Activated CD8-positive, alpha-beta memory T cell treated with anti-CD3 and anti-CD28 coated beads for 36 hours (primary cell): ENCODE results near the gene CFL2. TPM values are rescaled to one million over a fixed set of nuclear protein-coding genes. Genes with fewer than 3 reads are reported as not detected.
"Not testable (repeated sequence)": the region's sequence is repeated elsewhere in the genome, so short reads cannot be mapped to it uniquely, and the experiment has no call there.

Experiments
- CTCF ChIA-PET: fragments of 350-600 bp; sonication (Branson Sonifier 250); formaldehyde crosslinking; loops from one replicate; lab custom pipeline; 2021; ENCODE audit warnings: antibody characterized with exemption; lab: Charles Lee
- POLR2A ChIA-PET: fragments of 350-600 bp; sonication (Branson Sonifier 250); formaldehyde crosslinking; loops from one replicate; lab custom pipeline; 2021; ENCODE audit warnings: antibody characterized with exemption; lab: Charles Lee
- total RNA-seq, 2 experiments: library from RNA; stranded (reverse); gene quantifications; one replicate each; pipeline ENCODE4 v1.2.3, GENCODE V29; 2021

The CFL2 gene
- total RNA-seq, result 1 to 10 TPM; 5.8 to 6.6 TPM

DNA sequence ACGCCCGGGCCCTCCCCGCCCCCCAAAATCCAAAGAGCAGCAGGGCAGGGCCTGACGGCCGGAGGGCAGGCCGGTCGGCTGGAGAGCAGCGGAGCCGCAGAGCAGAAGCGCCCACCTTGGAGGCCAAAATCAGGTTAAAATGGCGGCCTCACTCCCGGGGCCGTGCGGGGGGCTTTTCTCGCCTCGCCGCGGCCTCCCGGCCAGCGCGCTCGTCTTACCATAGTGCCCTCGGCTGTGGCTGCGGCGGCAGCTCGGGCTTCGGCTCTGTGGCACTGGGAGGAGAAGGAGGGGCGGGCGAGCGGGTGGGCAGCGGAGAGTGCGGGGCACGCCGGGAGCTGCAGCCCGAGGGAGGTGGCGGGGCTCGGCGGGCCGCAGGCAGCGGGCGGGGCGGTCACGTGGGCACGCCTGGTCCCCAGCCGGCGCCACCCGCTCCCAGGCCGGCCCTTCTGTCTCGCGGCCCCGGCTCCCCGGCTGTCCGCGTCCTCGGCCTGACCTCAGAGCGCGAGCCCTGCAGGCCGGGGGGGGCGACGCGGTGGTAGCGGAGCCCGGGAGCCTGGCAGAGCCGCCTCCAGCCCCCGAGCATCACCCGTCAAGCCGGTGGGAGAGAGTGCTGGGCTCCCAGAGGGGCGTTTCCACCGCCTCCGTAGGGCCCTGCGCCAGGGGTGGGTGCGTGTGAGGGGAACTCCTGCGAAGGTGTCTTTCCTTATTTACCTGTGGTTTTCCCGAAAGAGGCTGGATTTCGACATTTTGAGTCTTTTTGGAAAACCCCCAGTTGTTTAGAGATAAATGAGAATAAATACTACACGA, at the start of gene CFL2:
Gene CFL2, minus strand, starts transcription at position 274 of the 807 bp plus-strand sequence. Its CDS starts 53 bp downstream, at position 221.
- ChIA-PET CTCF (interaction anchor here (0.8 to 1.5 kb wide), 4 partner anchors 9 to 331 kb away, joined by 3 read pairs; partner anchors contain the start of gene FAM177A1), POLR2A (no interaction called here)

DNA sequence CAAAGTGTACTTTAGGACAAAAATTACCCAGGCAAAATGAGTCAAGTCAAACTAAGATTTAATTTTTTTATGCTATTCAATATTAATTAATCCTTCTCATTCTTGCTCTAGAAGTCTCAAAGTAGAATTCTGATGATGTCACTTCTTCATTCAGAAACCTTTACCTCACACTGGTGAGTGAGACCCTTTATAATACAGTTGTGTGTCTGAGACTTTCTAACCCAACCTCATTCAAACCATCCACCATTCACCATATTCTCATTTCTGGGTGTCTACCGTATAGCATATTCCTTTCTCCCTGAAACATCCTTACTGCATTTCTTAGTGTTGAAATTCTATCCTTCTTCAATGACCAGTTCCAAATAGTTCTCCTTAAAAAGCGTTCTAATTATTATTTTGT, 40.8 kb upstream of the CFL2 start:
- CTCF ChIA-PET, result no interaction called here
- POLR2A ChIA-PET, result no interaction called here

- CTCF ChIA-PET, result no interaction called here
- POLR2A ChIA-PET, result no interaction called here
These were observed 40.3 kb upstream of the CFL2 start for GRCh38 chr14:34754687-34755086.

- CTCF ChIA-PET, result interaction anchor here (2.3 kb wide), 1 partner anchor 78 kb away, joined by 6 read pairs; no protein-coding TSS in a partner anchor
- POLR2A ChIA-PET, result no interaction called here
These were observed 36.3 kb upstream of the CFL2 start for GRCh38 chr14:34750670-34751069.

DNA sequence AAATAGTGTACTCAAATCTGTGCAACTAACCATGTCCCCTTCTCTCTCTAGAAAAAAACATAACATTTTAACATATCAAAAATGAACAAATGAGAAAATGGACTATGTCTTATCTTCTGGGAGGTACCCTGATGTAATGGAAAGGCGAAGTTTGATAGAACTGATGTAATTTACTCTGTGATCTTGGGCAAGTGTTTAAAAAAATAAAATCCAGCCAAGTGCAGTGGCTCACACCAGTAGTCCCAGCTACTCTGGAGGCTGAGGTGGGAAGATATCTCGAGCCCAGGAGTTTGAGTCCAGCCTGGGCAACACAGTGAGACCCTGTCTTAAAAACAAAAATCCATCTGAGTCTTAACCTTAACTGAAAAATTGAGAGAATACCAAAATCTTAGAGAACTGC, 35.8 kb upstream of the CFL2 start:
- ChIA-PET POLR2A (no interaction called here), CTCF (interaction anchor here (2.3 kb wide), 1 partner anchor 78 kb away, joined by 6 read pairs; no protein-coding TSS in a partner anchor)

DNA sequence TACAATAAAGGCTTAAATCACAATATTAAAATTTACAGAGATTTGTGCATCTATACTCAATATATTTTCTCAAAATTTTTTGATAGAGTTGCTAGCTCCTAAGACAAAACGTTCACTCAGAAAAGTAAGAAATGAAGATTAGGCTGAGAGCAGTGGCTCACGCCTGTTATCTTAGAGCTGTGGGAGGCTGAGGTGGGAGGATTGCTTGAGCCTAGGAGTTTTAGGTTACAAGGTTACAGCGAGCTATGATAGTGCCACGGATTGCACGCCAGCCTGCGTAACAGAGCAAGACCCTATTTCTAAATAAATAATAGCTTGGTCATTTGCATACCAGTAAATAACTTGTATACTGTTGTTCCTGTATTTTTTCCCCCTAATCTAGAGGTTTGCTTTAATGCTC, 35.0 kb upstream of the CFL2 start:
- CTCF ChIA-PET, result interaction anchor here (0.7 to 2.3 kb wide), 2 partner anchors 77 to 150 kb away, joined by 3 to 6 read pairs; no protein-coding TSS in a partner anchor

GRCh38 chr14:34742270-34743115, 28.1 kb upstream of the CFL2 start:
- POLR2A ChIA-PET, result no interaction called here
- CTCF ChIA-PET, result interaction anchor here (1.0 kb wide), 1 partner anchor 19 kb away, joined by 3 read pairs; no protein-coding TSS in a partner anchor

More for the DNA sequence above, 35.0 kb upstream of the CFL2 start:
- POLR2A ChIA-PET, result no interaction called here

DNA sequence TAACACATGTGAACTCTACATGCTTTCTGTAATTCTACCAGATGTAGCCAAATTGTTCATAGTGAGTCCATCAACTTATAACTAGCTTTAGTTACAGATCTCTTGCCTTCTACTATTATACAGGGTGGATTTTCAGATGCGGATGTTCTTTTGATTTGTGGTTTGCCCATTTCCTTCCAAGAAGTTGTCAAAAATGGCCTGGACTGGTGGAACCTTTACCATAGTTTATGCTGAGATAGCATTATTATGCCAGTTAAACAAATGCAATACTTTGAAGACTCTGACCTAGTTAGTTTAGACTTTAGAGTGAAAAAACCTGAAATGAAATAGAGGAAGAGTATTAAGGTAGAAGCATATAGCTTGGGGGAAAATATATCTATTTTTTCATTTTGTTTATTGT, 27.4 kb upstream of the CFL2 start:
- ChIA-PET POLR2A (no interaction called here), CTCF (interaction anchor here (1.0 kb wide), 1 partner anchor 19 kb away, joined by 3 read pairs; no protein-coding TSS in a partner anchor)

DNA sequence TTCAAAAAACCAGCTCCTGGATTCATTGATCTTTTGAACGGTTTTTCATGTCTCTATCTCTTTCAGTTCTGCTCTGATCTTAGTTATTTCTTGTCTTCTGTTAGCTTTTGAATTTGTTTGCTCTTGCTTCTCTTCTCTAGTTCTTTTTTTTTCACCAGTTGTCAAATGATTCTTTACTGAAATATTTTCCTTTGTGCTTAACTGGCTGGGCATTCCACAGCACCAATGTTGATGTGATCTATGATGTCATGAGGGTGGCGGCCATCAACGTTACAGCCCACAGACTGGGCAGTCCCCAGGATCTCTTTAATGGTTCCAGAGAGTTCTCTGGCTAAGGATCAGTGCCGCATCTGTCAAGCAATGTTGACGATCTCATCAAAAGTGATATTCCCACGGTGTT, 25.7 kb upstream of the CFL2 start:
- POLR2A ChIA-PET, CTCF ChIA-PET: not testable (repeated sequence)

GRCh38 chr14:34737079-34737478, 22.7 kb upstream of the CFL2 start:
- POLR2A ChIA-PET, CTCF ChIA-PET: not testable (repeated sequence)

DNA sequence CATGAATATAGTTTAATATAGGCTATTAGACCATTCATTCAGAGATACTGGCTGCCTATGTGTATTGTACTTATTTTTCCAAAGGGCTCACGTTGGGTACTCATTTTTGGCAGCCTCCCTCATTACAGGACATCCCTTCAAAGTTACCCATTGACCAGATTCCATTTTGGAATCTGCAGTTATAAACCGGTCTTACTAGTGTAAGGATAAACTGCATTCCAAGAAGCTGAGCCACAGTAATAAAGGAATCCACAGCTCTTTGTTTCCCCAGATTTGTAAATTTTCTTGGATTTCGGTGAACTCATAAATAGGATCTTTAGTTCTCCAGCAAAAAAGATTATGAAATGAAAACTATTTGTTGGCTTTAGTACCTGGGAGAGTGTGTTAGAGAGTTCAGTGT, 18.9 kb upstream of the CFL2 start:
- ChIA-PET POLR2A (interaction anchor here (0.5 kb wide), 2 partner anchors 110 to 169 kb away, joined by 3 to 5 read pairs; no protein-coding TSS in a partner anchor), CTCF (interaction anchor here (1.5 kb wide), 1 partner anchor 10 kb away, joined by 5 read pairs; no protein-coding TSS in a partner anchor)

DNA sequence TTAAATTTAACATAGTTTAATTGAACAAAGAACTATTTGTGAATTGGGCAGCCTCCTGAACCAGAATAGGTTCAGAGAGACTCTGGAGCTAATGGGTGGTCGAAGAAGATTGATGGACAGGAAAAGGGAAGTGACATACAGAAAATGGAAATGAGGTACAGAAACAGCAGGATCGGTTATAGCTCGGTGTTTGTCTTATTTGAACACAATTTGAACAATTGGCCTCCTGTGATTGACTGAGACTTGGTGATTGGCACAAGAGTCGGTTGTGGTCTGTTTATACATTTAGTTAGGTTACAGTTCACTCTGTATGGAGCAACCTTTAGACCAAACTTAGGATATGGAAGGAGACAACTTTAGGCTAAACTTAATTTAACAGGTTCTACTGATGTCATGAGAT, 18.4 kb upstream of the CFL2 start:
- ChIA-PET POLR2A (interaction anchor here (0.5 kb wide), 2 partner anchors 111 to 169 kb away, joined by 3 to 5 read pairs; no protein-coding TSS in a partner anchor), CTCF (no interaction called here)

GRCh38 chr14:34723867-34724266, 9.5 kb upstream of the CFL2 start:
- ChIA-PET CTCF (interaction anchor here (1.1 to 1.8 kb wide), 2 partner anchors 31 to 54 kb away, joined by 4 to 5 read pairs; no protein-coding TSS in a partner anchor), POLR2A (no interaction called here)

GRCh38 chr14:34722723-34723545, 8.5 kb upstream of the CFL2 start:
- POLR2A ChIA-PET, result interaction anchor here (0.6 kb wide), 2 partner anchors 150 to 440 kb away, joined by 3 read pairs; no protein-coding TSS in a partner anchor
- CTCF ChIA-PET, result interaction anchor here (0.8 to 1.8 kb wide), 13 partner anchors 9 to 56 kb away, joined by 3 to 13 read pairs (median 3); partner anchors contain the start of gene CFL2

DNA sequence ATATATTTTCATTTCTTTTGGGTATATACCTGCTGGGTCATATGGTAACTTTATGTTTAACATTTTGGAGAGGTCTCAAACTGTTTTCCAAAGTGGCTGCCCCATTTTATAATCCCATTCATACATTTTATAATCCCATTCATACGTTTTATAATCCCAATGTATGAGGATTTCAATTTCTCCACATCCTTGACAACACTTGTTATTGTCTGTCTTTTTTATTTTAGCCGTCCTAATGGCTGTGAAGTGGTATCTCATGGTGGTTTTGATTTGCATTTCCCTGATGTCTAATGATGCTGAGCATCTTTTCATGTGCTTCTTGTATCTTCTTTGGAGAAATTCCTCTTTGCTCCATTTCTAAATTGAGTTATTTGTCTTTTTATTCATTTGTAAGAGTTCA, 6.7 kb upstream of the CFL2 start:
- CTCF ChIA-PET, result no interaction called here

GRCh38 chr14:34718750-34719304, 4.4 kb upstream of the CFL2 start:
- ChIA-PET CTCF (interaction anchor here (1.2 to 1.4 kb wide), 2 partner anchors 11 to 46 kb away, joined by 3 to 5 read pairs; no protein-coding TSS in a partner anchor), POLR2A (no interaction called here)

More for the DNA sequence above, 6.7 kb upstream of the CFL2 start:
- POLR2A ChIA-PET, result no interaction called here

GRCh38 chr14:34715127-34715863, 902 bp upstream of the CFL2 start:
- ChIA-PET CTCF (interaction anchor here (1.6 kb wide), 1 partner anchor 9 kb away, joined by 3 read pairs; no protein-coding TSS in a partner anchor), POLR2A (no interaction called here)
